ENCODE measurements around the gene LDHD. TPM values are rescaled to one million over a fixed set of nuclear protein-coding genes. Genes with fewer than 3 reads are reported as not detected.
A peak's percentile ranks its signal among the peaks of the same experiment; 100 is the strongest.

Gene LDHD
- total RNA-seq, 1 experiment from 2014 or later = 0.96 TPM

DNA sequence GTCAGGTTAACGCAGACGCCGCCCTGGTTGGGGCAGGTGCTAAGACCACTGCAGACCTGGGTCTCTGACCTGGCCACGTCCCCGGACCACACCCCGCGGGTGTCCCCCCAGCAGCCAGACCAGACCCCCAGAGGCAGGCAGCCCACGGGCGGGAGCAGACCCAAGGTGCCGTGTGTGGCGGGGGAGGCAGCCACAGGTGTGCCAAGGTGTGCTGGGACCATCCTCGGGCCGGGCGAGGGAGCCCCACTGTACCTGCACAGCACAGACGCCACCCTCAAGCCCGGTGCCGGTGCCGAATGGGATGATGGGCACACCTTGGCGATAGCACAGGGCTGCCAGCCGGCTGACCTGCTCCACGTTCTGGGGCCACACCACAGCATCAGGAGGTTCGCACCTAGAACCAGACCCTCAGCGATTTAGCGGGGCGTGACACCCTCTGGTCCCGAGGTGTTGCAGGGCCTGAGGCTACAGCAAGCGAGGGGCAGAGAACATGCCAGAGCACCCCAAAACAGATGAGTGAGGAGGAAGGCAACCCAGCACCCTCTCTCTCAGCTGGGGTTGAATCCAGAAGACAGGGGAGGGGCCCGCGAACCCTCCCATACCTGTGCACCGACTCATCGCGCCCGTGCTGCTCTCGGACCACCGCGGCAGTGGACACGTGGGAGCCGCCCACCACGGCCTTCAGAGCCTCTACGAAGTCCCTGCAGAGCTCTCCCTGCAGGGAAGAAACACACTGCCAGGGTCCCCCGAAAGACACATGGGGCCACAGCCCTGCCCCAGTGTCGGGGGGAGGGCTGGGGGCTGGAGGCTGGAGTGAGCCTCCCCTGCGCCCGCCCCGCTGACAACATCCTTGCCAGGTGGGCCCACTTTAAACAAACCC is 1.4 kb downstream of the LDHD start:
- no peak for DNase-seq (ENCODE audit: low read depth)

DNA sequence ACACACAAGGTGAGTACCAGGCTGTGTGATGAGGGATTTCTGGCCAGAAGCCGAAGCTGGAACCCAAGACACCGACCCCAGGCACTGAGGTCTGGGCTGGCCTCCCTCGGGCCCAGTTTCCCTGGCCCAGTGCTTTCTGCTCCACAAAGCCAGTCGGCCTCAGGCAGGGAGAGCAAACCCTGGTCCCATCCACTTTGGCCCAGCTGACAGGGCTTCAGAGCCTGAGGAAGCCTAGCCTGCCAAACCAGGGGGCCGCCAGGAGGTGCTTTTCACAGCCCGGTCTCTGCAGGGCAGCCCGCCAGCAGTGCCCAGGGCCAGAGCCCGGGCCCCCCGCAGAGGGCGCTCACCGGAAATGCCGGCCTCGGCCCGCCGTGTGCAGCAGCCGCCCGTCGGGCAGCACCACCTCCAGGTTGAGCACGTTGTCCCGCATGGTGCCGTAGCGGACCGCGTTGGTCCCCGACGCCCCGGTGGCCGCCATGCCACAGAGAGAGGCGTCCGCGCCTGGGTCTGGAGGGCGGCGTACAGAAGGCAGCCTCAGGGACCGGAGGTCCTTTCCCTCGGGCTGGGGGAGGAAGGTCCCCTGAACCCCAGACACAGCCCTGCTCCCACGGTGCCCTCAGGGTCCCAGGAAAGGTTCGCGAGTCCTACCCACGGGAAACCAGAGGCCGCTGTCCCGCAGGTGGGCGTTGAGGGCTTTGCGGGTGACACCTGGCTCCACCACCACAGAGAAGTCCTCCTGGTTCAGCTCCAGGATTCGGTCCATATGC is 2.2 kb downstream of the LDHD start:
- peak; percentile 32 for DNase-seq (ENCODE audit: low read depth)

DNA sequence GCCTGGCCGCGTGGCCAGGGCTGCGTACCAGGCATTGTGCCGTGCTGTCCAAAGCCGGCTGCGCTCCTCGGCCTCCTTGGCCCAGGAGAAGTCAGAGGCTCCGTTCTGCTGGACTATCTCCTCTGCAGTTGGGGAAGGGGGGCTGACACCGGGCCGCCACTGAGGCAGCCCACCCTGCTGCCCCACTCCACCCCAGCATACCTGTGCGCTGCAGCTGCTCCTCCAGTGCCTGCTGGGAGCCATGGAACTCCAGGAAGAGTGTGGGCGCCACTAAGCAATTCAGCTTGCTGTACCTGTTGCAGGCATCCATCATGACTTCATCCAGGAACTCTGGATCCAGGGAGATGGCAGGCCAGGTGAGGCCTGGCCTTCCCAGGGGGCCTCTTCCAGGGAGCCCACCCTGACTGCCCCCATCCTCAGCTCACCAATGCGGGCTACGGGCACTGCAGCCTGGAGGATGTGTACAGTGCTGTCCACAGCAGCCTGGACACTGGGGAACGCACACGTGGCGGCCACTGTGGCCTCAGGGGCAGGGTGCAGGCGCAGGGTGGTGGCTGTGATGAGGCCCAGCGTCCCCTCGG is 2.9 kb downstream of the LDHD start:
- DNase-seq (ENCODE audit: low read depth) = no peak

DNA sequence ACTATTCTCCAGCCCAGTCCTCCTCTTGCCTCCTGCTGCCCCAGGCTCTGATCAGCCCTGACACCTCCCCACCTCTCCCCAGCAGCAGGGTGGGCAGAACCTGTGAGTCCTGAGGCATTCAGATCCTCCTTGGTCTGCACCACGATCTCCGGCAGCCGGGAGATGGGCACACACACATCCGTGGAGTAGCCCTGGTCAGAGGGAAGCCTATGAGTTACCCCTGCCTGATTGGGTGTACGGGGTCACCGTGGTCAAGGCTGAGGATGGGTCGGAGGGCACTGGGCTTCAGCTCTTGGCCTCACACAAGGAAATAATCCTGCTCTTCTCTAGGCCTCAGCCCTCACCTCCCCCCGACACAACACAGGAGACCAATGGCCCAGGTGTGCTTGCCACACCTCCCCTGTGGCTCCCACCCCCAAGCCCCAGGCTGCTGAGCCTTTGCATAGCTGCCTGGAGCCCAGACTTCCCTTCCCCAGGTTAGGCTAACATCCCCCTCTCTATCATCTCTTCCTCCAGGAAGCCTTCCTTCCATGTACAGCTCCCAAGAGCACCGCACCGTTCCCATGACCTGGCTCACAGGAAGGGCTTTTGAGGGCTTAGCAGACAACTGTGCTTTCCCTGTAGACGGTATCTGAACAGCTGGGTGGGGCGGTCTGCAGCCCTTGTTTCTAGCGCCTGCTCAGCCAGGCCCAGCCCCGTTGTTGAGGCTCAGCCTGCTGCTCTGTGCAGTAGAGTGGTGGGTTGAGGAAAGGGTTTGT is 3.7 kb downstream of the LDHD start:
- DNase-seq (ENCODE audit: low read depth) = no peak

GRCh38 chr16:75111961-75112733 is 4.4 kb downstream of the LDHD start:
- no peak for DNase-seq (ENCODE audit: low read depth)

DNA sequence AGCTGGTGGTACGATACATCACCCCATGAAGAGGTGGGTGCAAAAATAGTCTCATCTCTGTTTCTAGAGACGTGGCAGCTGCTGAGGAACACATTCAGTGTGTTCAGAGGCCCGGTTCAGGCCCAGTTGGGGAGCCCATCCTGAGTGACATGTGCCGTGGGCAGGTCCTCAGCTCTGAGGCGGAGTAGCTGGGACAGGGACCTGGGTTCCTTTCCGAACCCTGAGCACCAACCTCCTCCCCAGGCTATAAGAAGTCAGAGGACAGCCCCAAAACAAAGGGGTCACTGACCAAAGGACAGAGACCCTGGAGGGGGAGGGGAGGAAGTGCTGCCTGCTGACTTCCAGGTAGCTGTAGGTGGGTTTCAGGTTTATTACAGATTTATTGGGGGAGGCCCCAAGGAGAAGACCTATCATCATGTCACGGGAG is 5.1 kb downstream of the LDHD start:
- DNase-seq (ENCODE audit: low read depth) = no peak

DNA sequence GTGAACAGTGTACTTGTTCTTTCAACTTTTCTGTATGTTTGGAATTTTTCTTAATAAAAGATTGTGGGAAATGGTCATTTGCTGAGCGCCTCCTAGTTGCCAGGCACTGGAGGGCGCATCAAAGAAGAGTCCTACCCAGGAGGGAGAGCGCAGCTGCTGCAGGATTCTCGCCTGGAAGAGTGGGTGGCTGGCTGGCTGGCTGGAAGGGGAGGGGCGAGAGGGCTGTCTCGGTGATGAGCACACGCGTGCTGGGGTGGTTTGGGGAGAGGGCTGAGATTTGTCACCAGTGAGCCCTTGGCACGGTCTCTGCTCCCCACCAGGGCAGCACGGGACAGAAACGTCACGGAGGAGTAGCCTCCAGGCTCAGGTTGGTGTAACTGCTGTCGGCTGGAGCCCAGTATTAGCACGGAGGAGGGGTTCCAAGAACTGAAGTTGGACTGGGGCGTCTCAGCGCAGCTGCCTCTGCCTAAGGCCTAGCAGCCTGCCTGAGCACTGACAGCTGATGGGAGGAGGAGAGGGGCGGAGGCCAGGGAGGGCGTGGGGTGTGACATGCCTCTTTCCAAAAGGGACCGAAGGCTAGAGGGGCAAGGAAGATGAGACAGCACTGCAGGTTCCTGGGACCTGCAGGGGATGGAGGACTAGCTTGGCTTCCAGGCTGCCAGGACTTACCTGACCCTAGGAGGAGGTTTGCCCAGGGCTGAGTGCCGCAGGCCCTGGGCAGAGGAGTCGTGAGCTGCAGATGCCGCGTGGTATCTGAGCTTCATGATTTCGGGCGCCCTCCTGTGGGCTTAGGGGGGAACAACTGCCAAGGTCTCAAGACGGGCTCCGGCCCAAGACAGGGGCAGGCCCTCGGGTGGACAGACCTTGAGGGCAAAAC is 5.7 kb downstream of the LDHD start:
- DNase-seq (ENCODE audit: low read depth) = peak; percentile 82

DNA sequence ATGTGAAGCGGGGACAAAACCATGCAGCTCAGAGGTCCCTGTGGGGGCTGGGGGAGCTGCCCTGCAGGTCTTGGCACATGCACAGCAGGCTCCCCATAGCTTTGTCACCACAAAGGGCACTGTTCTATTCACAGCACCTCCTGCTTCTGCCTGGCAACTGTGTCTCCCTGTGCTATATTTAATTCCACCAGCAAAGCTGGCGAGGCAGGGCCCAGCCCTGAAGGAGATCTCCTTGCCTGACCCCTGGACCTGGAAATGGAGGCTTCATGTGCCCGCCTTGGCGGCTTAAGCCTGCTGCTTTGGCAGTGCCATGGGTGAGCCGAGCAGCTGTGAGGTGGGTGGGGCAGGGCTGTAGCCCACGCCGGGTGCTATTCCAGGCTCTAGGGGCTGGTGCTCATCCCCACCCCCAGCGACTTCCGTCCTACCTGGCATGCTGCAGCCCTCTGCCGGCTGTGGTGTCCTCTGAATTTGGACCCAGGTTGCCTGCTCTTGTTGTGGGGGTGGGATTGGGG is 6.8 kb downstream of the LDHD start:
- DNase-seq (ENCODE audit: low read depth) = peak; percentile 16

DNA sequence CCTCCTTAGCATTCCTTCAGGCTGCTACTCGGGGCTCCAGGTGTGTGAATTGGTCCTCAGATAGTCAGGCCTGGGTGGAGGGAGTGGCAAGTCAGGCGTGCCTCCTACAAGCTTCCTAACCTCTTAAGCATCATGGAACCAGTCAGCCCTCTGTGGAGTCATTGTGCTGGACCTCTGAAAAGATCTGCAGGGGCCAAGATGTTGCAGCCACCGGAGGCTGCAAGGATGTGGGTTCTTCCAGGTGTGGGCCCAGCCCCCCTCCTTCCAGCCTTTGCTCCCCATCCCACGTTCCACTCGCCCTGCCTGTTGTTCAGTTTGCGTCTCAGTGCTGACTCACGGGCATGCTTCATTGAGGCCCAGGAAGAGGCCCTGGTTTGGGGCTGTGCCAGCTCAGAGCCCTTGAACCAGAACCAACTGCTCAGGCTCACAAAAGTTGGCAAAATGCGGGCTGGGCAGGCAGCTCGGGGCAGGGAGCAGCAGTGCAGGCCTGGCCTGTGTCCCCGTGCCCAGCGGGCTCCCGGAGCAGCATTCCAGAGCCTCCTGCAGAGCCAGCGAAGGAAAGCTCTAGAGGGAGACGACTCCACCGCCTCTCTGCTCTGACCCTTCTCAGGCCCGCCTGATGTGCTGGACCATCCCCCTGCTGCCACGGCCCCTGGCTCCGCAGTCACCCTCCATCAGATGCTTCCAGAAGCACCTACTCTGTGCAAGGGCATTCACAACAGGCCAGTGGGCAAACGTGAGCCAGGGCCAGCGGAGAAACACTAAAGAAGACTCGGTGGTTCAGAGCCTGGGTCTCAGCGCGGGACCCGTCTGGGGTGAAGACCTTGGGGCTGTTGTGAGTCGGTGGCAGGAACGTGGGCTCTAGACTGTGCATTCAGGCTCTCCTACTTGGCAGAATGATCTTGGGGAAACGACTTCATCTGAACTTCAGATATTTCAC is 7.5 kb downstream of the LDHD start:
- DNase-seq (ENCODE audit: low read depth) = peak; percentile 98

GRCh38 chr16:75107505-75107904 is 9.1 kb downstream of the LDHD start:
- DNase-seq (ENCODE audit: low read depth) = no peak

DNA sequence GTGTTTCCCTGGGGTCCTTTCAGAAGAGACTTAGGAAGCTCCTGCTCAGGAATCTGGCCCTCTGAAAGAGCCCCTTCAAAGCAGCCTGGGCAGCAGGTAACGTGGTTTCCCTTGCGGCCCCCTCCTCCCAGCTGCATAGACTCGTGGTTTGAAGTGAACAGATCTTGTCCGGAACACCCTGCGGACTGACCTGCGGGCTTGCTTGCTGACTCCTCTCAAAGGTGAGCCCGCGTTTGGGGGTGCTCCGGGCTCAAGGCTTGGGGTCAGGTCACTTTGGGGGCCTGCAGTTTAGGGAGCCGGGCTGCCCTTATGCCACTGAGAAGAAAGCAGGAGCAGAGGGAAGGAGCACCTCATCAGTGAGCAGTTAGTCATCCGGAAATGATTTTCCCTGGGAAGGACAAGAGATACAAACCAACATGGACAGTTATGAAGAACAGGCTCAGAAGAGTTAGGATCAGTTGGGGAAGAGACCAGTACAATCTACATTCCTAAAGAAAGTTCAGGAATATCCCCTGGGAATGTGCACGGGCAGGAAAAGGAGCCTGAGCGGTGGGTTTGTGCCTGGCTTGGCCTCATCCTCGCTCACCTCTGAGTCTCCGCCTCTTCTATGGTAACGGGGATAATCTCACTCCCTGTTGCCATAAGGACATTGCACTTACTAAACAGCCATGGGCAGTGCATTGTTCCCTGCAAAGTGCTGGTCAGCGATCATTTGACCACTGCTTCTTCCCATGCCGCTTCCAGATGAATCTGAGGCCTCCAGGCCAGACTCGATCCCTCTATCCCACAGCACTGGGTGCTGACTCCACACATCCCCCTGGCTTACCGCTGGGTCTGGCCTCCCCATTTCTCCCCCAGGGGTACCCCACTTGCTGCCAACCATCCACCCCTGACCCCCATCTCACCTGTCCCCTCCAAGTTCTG is 10.0 kb downstream of the LDHD start:
- no peak for DNase-seq (ENCODE audit: low read depth)

DNA sequence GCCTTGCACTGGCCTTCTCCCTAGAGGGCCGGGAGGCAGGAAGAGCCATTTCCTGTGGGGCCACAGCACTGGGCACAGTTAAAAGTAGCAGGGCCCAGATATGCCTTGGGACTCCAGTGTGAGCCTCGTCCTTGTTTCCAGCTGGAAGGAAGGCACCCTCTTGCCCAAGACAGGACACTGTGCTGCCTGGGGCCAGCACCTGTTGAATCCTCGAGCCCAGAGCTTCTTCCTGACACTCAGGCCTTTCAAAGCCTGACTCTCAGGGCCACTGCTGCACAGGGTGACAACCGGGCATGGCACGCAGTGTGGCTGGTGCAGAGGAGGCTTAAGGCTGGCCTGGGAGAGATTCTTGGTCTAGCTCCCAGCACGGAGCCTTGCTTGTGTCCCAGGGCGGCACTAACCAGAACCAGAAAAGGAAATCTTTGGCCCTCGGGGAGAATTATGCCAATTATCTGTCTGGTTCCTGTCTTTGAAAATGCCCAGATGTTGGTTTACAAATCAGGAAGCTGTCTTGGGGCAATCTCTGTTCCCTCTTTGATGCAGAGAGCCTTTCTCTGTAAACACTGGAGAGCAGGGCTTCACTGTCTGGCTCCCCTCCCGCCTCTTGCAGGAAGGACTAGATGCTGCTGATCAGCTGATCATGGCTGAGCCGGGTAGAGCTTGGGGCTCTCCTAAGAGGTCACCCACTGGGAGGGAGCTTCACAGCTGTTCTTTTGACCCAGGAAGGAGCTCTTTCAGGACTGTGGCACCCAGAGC is 11.1 kb downstream of the LDHD start:
- peak; percentile 80 for DNase-seq (ENCODE audit: low read depth)

DNA sequence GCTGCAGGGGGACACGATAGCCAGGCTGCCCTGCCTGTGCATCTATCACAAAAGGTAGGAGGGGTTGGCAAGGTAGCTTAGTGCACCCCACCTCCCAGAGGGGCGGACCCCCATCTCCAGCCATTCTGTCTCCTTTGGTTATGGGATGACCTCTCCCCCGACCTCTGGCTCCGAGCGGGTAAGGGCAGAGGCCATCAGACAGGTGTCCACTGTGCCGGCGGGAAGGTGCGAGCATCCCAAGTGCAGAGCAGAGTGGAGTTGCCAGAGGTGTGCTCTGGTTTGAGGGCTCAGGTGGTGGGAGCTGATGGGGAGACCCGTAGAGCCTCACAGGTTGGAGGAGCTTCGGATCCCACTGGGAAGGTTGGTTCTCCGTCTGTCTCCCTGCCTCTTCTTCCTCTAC is 11.7 kb downstream of the LDHD start:
- no peak for DNase-seq (ENCODE audit: low read depth)

- DNase-seq (ENCODE audit: low read depth) = no peak
These were observed 12.6 kb downstream of the LDHD start for GRCh38 chr16:75103994-75104393.

DNA sequence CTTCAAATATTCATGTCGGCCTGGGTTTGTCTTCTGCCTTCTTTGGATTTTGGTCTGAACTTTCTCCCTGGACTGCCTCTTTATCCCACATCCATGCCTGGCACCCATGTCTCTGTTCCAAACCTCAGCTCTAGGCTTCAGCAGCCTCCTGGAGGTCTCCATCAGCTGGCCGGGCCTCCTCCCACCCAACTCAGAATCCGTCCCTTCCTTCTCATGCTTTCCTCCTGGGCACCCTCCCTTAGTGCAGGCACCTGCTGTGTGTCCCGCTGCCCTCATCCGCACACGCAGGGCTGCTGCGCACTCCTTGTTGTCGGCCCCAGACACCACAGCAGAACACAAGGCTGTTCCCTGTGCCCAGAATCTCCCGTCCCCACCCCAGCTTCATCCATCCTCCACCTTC is 14.0 kb downstream of the LDHD start:
- DNase-seq (ENCODE audit: low read depth) = no peak

GRCh38 chr16:75101635-75102034 is 14.9 kb downstream of the LDHD start:
- no peak for DNase-seq (ENCODE audit: low read depth)

DNA sequence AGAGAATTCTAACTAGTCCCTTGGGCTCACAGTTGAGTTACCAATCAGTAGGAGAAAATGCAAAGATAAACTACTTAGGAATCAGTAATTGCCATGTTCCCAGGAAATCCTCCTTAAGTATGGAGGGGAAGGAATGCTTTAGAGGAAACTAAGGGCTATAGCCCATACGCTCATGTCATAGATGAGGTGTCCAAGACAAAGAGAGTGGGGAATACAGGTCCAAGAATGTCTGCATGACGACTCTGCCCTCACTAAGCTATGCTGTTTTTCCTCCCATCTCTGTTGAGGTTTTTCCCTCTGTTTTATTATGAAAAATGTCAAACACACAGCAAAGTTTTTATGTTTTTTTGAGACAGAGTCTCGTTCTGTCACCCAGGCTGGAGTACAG is 16.0 kb downstream of the LDHD start:
- DNase-seq (ENCODE audit: low read depth) = no peak

Measured in RPMI7951 (cell line).